ENCODE data around the gene CNIH1.
"Not testable (repeated sequence)": the region's sequence is repeated elsewhere in the genome, so short reads cannot be mapped to it uniquely, and the experiment has no call there.

The CNIH1 gene

DNA sequence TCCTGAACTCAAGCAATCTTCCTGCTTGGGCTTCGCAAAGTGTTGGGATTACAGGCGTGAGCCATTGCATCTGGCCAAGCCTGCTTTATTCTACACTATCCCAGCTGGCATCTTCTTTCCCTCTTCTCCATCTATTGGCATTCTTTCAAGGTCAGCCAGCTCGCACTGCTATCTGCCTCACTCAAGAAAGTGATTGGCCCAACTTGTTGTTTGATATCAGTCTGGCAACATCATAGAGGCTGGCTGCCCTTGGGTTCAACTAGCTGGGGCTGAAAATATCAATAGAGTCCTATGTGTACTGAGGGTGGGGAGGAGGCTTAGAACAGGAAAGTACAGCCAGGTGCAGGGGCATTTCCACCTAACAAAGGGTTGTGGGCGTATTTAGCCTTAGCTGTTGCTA is 30.5 kb upstream of the CNIH1 start:
- 100% methylated on average over 2 of the region's 4 CpGs for WGBS (ENCODE audit: insufficient coverage)
- H3K9me3 ChIP-seq (ENCODE audit: control extremely low read depth in 1 of 5, control insufficient read depth in 4 of 5, insufficient read depth in 2 of 5, low read depth in 1 of 5, low read length in 4 of 5), result peaks cover 3 to 10% (median 4%) of the 10 kb centered on the region in 5 experiments
- H3K27ac ChIP-seq (ENCODE audit: insufficient read depth in 1 of 2, low read depth in 1 of 2, low read length in 2 of 2, poor library complexity in 1 of 2, severe bottlenecking in 2 of 2), result no peak overlapping the region
- DNase-seq, result no peak
- POLR2A ChIA-PET, result no interaction called here
- CTCF ChIA-PET, result interaction anchor here (1.0 kb wide), 1 partner anchor 21 kb away, joined by 3 read pairs; no protein-coding TSS in a partner anchor
- H3K36me3 ChIP-seq (ENCODE audit: control insufficient read depth in 4 of 4, insufficient read depth in 4 of 4, low read length in 3 of 4), result peaks cover 0 to 11% (median 5%) of the 10 kb centered on the region in 4 experiments
- no peaks in the 10 kb centered on the region for H3K27me3 ChIP-seq (replicated peaks in 2 of 5; ENCODE audit: control insufficient read depth in 4 of 5, insufficient read depth in 5 of 5, low read length in 4 of 5)
- no peak overlapping the region for H3K4me3 ChIP-seq (ENCODE audit: control insufficient read depth in 1 of 7, extremely low read depth in 1 of 7, insufficient read depth in 4 of 7, low read depth in 2 of 7, low read length in 6 of 7)
- peaks cover 0 to 2% (median 0%) of the 10 kb centered on the region in 4 experiments for H3K4me1 ChIP-seq (ENCODE audit: control extremely low read depth in 1 of 4, control insufficient read depth in 4 of 4, insufficient read depth in 4 of 4, low read length in 3 of 4)

DNA sequence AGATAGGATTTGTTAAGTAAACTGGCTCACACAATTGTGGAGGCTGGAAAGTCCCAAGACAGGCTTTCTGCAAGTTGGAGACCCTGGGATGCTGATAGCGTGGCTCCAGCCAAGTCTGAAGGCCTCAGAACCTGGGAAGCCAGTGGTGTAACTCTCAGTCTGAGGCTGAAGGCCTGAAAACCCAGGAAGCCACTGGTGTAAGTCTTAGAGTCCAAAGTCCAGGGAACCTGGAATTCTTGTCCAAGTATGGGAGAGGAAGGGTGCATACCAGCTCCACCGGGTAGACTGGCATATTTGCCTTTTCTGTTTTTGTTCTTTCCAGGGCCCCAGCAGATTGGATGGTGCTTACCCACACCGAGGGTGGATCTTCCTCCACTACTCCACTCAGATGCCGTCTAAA is 29.5 kb upstream of the CNIH1 start:
- Histone ChIP-seq H3K27ac (ENCODE audit: insufficient read depth in 1 of 2, low read depth in 1 of 2, low read length in 2 of 2, poor library complexity in 1 of 2, severe bottlenecking in 2 of 2) (no peak overlapping the region), H3K4me1 (ENCODE audit: control extremely low read depth in 1 of 4, control insufficient read depth in 4 of 4, insufficient read depth in 4 of 4, low read length in 3 of 4) (no peaks in the 10 kb centered on the region), H3K9me3 (ENCODE audit: control extremely low read depth in 1 of 5, control insufficient read depth in 4 of 5, insufficient read depth in 2 of 5, low read depth in 1 of 5, low read length in 4 of 5) (peaks cover 3 to 10% (median 4%) of the 10 kb centered on the region in 5 experiments), H3K27me3 (replicated peaks in 2 of 5; ENCODE audit: control insufficient read depth in 4 of 5, insufficient read depth in 5 of 5, low read length in 4 of 5) (no peaks in the 10 kb centered on the region), H3K4me3 (ENCODE audit: control insufficient read depth in 1 of 7, extremely low read depth in 1 of 7, insufficient read depth in 4 of 7, low read depth in 2 of 7, low read length in 6 of 7) (no peak overlapping the region), H3K36me3 (ENCODE audit: control insufficient read depth in 4 of 4, insufficient read depth in 4 of 4, low read length in 3 of 4) (peaks cover 0 to 11% (median 4%) of the 10 kb centered on the region in 4 experiments)
- no peak for DNase-seq
- POLR2A ChIA-PET, result no interaction called here
- CTCF ChIA-PET, result interaction anchor here (0.9 kb wide), 1 partner anchor 31 kb away, joined by 4 read pairs; no protein-coding TSS in a partner anchor
- WGBS (ENCODE audit: insufficient coverage), result 100% methylated on average over 2 of the region's 4 CpGs

DNA sequence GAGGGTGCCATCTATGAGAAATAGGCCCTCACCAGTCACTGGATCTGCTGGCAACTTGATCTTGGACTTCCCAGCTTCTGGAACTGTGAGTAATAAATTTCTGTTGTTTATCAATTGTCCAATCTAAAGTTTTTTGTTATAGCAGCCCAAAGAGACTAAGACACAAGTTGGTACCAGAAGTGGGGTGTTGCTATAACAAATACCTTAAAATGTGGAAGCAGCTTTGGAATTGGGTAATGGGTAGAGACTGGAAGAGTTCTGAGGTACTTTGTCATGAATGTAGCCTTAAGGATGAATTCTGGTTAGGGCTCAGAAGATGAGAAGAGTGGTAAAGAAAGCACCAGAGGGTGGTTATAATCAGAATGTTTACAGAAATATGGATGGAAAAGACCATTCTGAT is 26.1 kb upstream of the CNIH1 start:
- no peak overlapping the region for H3K4me3 ChIP-seq (ENCODE audit: control insufficient read depth in 1 of 7, extremely low read depth in 1 of 7, insufficient read depth in 4 of 7, low read depth in 2 of 7, low read length in 6 of 7)
- CTCF ChIA-PET, result no interaction called here

DNA sequence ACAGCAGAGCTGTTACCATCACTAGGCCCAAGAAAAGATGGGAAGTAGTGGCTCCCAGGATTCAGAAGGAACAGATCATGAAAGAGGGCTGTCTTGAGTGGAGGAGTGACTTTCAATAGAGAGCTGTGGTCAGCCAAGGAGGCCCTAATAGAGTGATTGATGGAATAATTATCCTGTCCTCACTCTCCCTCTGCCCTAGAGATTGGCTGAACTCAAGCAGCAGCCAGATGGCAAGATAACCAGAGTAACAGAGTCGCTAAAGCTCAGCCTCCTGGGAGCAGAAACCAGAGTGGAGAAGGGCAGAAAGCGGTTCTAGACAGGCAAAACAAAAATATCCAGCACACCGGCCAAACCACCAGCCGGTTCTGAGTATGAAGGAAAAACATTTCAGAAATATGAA is 24.5 kb upstream of the CNIH1 start:
- WGBS (ENCODE audit: insufficient coverage), result 75% methylated on average over 2 of the region's 4 CpGs

More for the DNA sequence above, 26.1 kb upstream of the CNIH1 start:
- POLR2A ChIA-PET, result interaction anchor here (0.7 kb wide), 1 partner anchor 21 kb away, joined by 3 read pairs; no protein-coding TSS in a partner anchor
- no peak overlapping the region for H3K27ac ChIP-seq (ENCODE audit: insufficient read depth in 1 of 2, low read depth in 1 of 2, low read length in 2 of 2, poor library complexity in 1 of 2, severe bottlenecking in 2 of 2)
- peaks cover 3 to 10% (median 4%) of the 10 kb centered on the region in 5 experiments for H3K9me3 ChIP-seq (ENCODE audit: control extremely low read depth in 1 of 5, control insufficient read depth in 4 of 5, insufficient read depth in 2 of 5, low read depth in 1 of 5, low read length in 4 of 5)
- no peak for DNase-seq
- no peaks in the 10 kb centered on the region for H3K4me1 ChIP-seq (ENCODE audit: control extremely low read depth in 1 of 4, control insufficient read depth in 4 of 4, insufficient read depth in 4 of 4, low read length in 3 of 4)
- no peaks in the 10 kb centered on the region for H3K27me3 ChIP-seq (replicated peaks in 2 of 5; ENCODE audit: control insufficient read depth in 4 of 5, insufficient read depth in 5 of 5, low read length in 4 of 5)
- no peaks in the 10 kb centered on the region for H3K36me3 ChIP-seq (ENCODE audit: control insufficient read depth in 4 of 4, insufficient read depth in 4 of 4, low read length in 3 of 4)

DNA sequence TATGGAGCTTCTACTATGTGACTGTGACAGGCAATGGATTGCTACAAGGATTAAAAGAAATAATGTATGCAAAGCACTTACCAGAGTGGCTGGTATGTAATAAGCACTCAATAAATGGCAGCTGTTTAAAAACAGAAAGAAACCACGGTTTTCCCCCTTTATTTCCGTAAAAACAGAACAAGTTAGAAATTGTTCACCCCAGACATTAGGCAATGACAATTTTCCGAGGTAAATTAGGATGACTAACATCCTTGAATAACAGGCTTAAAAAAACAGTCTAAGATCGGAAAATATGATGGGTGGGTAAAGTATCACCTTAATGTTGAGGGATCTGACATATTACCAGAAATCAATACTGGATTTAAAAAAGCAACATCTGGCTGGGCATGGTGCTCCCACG is 20.9 kb upstream of the CNIH1 start:
- Histone ChIP-seq H3K27ac (ENCODE audit: insufficient read depth in 1 of 2, low read depth in 1 of 2, low read length in 2 of 2, poor library complexity in 1 of 2, severe bottlenecking in 2 of 2) (no peak overlapping the region), H3K4me3 (ENCODE audit: control insufficient read depth in 1 of 7, extremely low read depth in 1 of 7, insufficient read depth in 4 of 7, low read depth in 2 of 7, low read length in 6 of 7) (no peak overlapping the region), H3K36me3 (ENCODE audit: control insufficient read depth in 4 of 4, insufficient read depth in 4 of 4, low read length in 3 of 4) (no peaks in the 10 kb centered on the region), H3K4me1 (ENCODE audit: control extremely low read depth in 1 of 4, control insufficient read depth in 4 of 4, insufficient read depth in 4 of 4, low read length in 3 of 4) (no peaks in the 10 kb centered on the region), H3K9me3 (ENCODE audit: control extremely low read depth in 1 of 5, control insufficient read depth in 4 of 5, insufficient read depth in 2 of 5, low read depth in 1 of 5, low read length in 4 of 5) (peaks cover 0 to 10% (median under 1%) of the 10 kb centered on the region in 5 experiments), H3K27me3 (replicated peaks in 2 of 5; ENCODE audit: control insufficient read depth in 4 of 5, insufficient read depth in 5 of 5, low read length in 4 of 5) (no peaks in the 10 kb centered on the region)
- POLR2A ChIA-PET, result no interaction called here
- CTCF ChIA-PET, result interaction anchor here (1.0 kb wide), 1 partner anchor 12 kb away, joined by 3 read pairs; no protein-coding TSS in a partner anchor
- no peak for DNase-seq
- WGBS (ENCODE audit: insufficient coverage), result 84% methylated on average over 3 of the region's 5 CpGs

More for the DNA sequence above, 24.5 kb upstream of the CNIH1 start:
- no peak for DNase-seq
- Histone ChIP-seq H3K27ac (ENCODE audit: insufficient read depth in 1 of 2, low read depth in 1 of 2, low read length in 2 of 2, poor library complexity in 1 of 2, severe bottlenecking in 2 of 2) (no peak overlapping the region), H3K36me3 (ENCODE audit: control insufficient read depth in 4 of 4, insufficient read depth in 4 of 4, low read length in 3 of 4) (no peaks in the 10 kb centered on the region), H3K27me3 (replicated peaks in 2 of 5; ENCODE audit: control insufficient read depth in 4 of 5, insufficient read depth in 5 of 5, low read length in 4 of 5) (no peaks in the 10 kb centered on the region), H3K4me3 (ENCODE audit: control insufficient read depth in 1 of 7, extremely low read depth in 1 of 7, insufficient read depth in 4 of 7, low read depth in 2 of 7, low read length in 6 of 7) (no peak overlapping the region), H3K4me1 (ENCODE audit: control extremely low read depth in 1 of 4, control insufficient read depth in 4 of 4, insufficient read depth in 4 of 4, low read length in 3 of 4) (no peaks in the 10 kb centered on the region), H3K9me3 (ENCODE audit: control extremely low read depth in 1 of 5, control insufficient read depth in 4 of 5, insufficient read depth in 2 of 5, low read depth in 1 of 5, low read length in 4 of 5) (peaks cover 3 to 10% (median 4%) of the 10 kb centered on the region in 5 experiments)
- CTCF ChIA-PET, result interaction anchor here (0.6 to 1.2 kb wide), 3 partner anchors 9 to 456 kb away, joined by 3 read pairs; no protein-coding TSS in a partner anchor
- POLR2A ChIA-PET, result no interaction called here

DNA sequence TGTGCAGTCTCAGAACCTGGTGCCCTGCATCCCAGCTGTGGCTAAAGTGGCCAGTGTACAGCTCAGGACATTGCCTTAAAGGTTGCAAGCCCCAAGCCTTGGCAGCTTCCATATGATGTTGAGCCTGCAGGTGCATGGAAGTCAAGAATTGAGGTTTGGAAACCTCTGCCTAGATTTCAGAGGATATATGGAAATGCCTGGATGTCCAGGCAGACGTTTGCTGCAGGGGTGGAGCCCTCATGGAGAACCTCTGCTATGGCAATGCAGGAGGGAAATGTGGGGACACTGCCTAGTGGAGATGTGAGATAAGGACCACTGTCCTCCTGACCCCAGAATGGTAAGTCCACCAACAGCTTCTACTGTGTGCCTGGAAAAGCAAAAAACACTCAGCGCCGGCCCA is 17.9 kb upstream of the CNIH1 start:
- CTCF ChIA-PET, result interaction anchor here (1.0 kb wide), 1 partner anchor 29 kb away, joined by 3 read pairs; the partner anchor contains the start of gene GMFB
- Histone ChIP-seq H3K27ac (ENCODE audit: insufficient read depth in 1 of 2, low read depth in 1 of 2, low read length in 2 of 2, poor library complexity in 1 of 2, severe bottlenecking in 2 of 2) (no peak overlapping the region), H3K36me3 (ENCODE audit: control insufficient read depth in 4 of 4, insufficient read depth in 4 of 4, low read length in 3 of 4) (no peaks in the 10 kb centered on the region), H3K27me3 (replicated peaks in 2 of 5; ENCODE audit: control insufficient read depth in 4 of 5, insufficient read depth in 5 of 5, low read length in 4 of 5) (no peaks in the 10 kb centered on the region), H3K4me3 (ENCODE audit: control insufficient read depth in 1 of 7, extremely low read depth in 1 of 7, insufficient read depth in 4 of 7, low read depth in 2 of 7, low read length in 6 of 7) (no peak overlapping the region), H3K9me3 (ENCODE audit: control extremely low read depth in 1 of 5, control insufficient read depth in 4 of 5, insufficient read depth in 2 of 5, low read depth in 1 of 5, low read length in 4 of 5) (peaks cover 0 to 6% (median 0%) of the 10 kb centered on the region in 5 experiments), H3K4me1 (ENCODE audit: control extremely low read depth in 1 of 4, control insufficient read depth in 4 of 4, insufficient read depth in 4 of 4, low read length in 3 of 4) (no peaks in the 10 kb centered on the region)
- POLR2A ChIA-PET, result no interaction called here
- 94% methylated on average over 3 of the region's 3 CpGs for WGBS (ENCODE audit: insufficient coverage)
- DNase-seq, result no peak

DNA sequence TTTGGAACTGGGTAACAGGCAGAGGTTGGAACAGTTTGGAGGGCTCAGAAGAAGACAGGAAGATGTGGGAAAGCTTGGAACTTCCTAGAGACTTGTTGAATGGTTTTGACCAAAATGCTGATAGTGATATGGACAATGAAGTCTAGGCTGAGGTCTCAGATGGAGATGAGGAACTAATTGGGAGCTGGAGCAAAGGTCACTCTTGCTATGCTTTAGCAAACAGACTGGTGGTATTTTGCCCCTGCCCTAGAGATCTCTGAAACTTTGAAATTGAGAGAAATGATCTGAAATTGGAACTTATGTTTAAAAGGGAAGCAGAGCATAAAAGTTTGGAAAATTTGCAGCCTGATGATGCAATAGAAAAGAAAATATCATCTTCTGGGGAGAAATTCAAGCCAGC is 17.4 kb upstream of the CNIH1 start:
- H3K4me3 ChIP-seq (ENCODE audit: control insufficient read depth in 1 of 7, extremely low read depth in 1 of 7, insufficient read depth in 4 of 7, low read depth in 2 of 7, low read length in 6 of 7); H3K4me1 ChIP-seq (ENCODE audit: control extremely low read depth in 1 of 4, control insufficient read depth in 4 of 4, insufficient read depth in 4 of 4, low read length in 3 of 4); H3K36me3 ChIP-seq (ENCODE audit: control insufficient read depth in 4 of 4, insufficient read depth in 4 of 4, low read length in 3 of 4); H3K27ac ChIP-seq (ENCODE audit: insufficient read depth in 1 of 2, low read depth in 1 of 2, low read length in 2 of 2, poor library complexity in 1 of 2, severe bottlenecking in 2 of 2); DNase-seq; H3K9me3 ChIP-seq (ENCODE audit: control extremely low read depth in 1 of 5, control insufficient read depth in 4 of 5, insufficient read depth in 2 of 5, low read depth in 1 of 5, low read length in 4 of 5); H3K27me3 ChIP-seq (replicated peaks in 2 of 5; ENCODE audit: control insufficient read depth in 4 of 5, insufficient read depth in 5 of 5, low read length in 4 of 5); POLR2A ChIA-PET; CTCF ChIA-PET: not testable (repeated sequence)

All from common myeloid progenitor, CD34-positive (primary cell).